Sigmoid colon (tissue), 7 donors: ENCODE measurements around the gene SDR42E2. TPM values are rescaled to one million over a fixed set of nuclear protein-coding genes. Genes with fewer than 3 reads are reported as not detected.
"Not testable (repeated sequence)": the region's sequence is repeated elsewhere in the genome, so short reads cannot be mapped to it uniquely, and the experiment has no call there.

Source experiments
- DNase-seq: peaks from one replicate; pipeline ENCODE4 v3.0.0-alpha.2; 2019
- H3K27ac ChIP-seq, 4 donors: fragments of 200-600 bp; sonication (generic); one replicate each; pipeline ENCODE4 v1.5.1; 2016 to 2019; ENCODE audit warnings: mild to moderate bottlenecking in 1 of 4
- H3K27me3 ChIP-seq, 3 donors: fragments of 200-600 bp; sonication (generic); one replicate each; pipeline ENCODE4 v1.5.1; 2019; ENCODE audit warnings: mild to moderate bottlenecking in 1 of 3
- H3K36me3 ChIP-seq, 4 donors: fragments of 200-600 bp; sonication (generic); one replicate each; pipeline ENCODE4 v1.5.1; 2016 to 2019
- H3K4me1 ChIP-seq, 4 donors: fragments of 200-600 bp; sonication (generic); one replicate each; pipeline ENCODE4 v1.5.1; 2017 to 2019
- H3K4me3 ChIP-seq, 4 donors: fragments of 200-600 bp; sonication (generic); one replicate each; pipeline ENCODE4 v1.5.1; 2017 to 2019; ENCODE audit warnings: mild to moderate bottlenecking in 2 of 4, moderate library complexity in 1 of 4
- H3K9me3 ChIP-seq, 4 donors: fragments of 200-600 bp in 3 of 4; sonication (generic) in 3 of 4; one replicate each; pipeline versions ENCODE4 v1.5.1 to v1.6.1; 2013 to 2019
- CTCF ChIP-seq, 4 experiments: fragments of 450-650 bp in 3 of 4; fragments of 200-600 bp in 1 of 4; IDR thresholded peaks; one replicate each; pipeline ENCODE4 v1.5.1; 2016 to 2019; ENCODE audit warnings: antibody characterized with exemption in 4 of 4, mild to moderate bottlenecking in 3 of 4, moderate library complexity in 2 of 4
- EP300 ChIP-seq, 4 donors: sonication (generic); formaldehyde crosslinking; IDR thresholded peaks; one replicate each; pipeline ENCODE4 v1.6.1; 2017; ENCODE audit warnings: antibody characterized with exemption in 4 of 4
- POLR2A ChIP-seq, 2 donors: fragments of 450-650 bp; IDR thresholded peaks; one replicate each; pipeline ENCODE4 v1.6.1; 2016; ENCODE audit warnings: antibody characterized with exemption in 2 of 2, mild to moderate bottlenecking in 2 of 2, moderate library complexity in 2 of 2
- POLR2AphosphoS5 ChIP-seq, 4 donors: sonication (generic); formaldehyde crosslinking; IDR thresholded peaks; one replicate each; pipeline ENCODE4 v1.6.1; 2017; ENCODE audit warnings: antibody characterized with exemption in 4 of 4
- WGBS, 2 donors: extraction: QIAGEN DNeasy Blood & Tissue Kit; methylation state at CpG; one replicate each; pipeline ENCODE4 v1.1.7; 2013; 5-methylcytosine and 5-hydroxymethylcytosine counted together
- intact Hi-C: fragments of 100-400 bp; cut with DNase I; formaldehyde crosslinking; loops from one replicate; pipeline ENCODE4 v1.15.1; 2023
- polyA plus RNA-seq, 3 donors: library from polyadenylated mRNA; stranded (reverse); fragments of 200-250 nt; gene quantifications; one replicate each; pipeline ENCODE4 v1.2.3, GENCODE V29; 2013
- total RNA-seq, 4 donors: library from RNA; depleted of rRNA; stranded (reverse); fragments of >200 nt; gene quantifications; one replicate each; pipeline ENCODE4 v1.1.0, GENCODE V29; 2016
- donor health status: healthy with polysubstance abuse.
- donor health status: Bipolar disorder and iron deficiency.
- donor health status: healthy.

Gene SDR42E2
- total and polyA plus RNA-seq, 7 donors: 0.04 TPM; not detected in 6

GRCh38 chr16:22165508-22166285 lies 3.4 kb downstream of the SDR42E2 start:
- Histone ChIP-seq H3K36me3 (no peaks in the 10 kb centered on the region), H3K4me1 (peaks cover 0 to 6% (median 5%) of the 10 kb centered on the region in 4 donors), H3K27ac (no peak overlapping the region), H3K9me3 (no peaks in the 10 kb centered on the region), H3K27me3 (peaks cover 9 to 35% (median 19%) of the 10 kb centered on the region in 3 donors), H3K4me3 (no peak overlapping the region)
- no peak for TF ChIP-seq EP300 (IDR thresholded peaks at IDR 0.05)
- TF ChIP-seq POLR2AphosphoS5 (IDR thresholded peaks at IDR 0.05): no peak
- TF ChIP-seq CTCF (IDR thresholded peaks at IDR 0.05): no peak
- no peak for TF ChIP-seq POLR2A (IDR thresholded peaks at IDR 0.05)
- WGBS, 2 donors: 93% methylated on average over 16 of the region's 16 CpGs
- intact Hi-C loops: no loop called here
- DNase-seq: no peak

DNA sequence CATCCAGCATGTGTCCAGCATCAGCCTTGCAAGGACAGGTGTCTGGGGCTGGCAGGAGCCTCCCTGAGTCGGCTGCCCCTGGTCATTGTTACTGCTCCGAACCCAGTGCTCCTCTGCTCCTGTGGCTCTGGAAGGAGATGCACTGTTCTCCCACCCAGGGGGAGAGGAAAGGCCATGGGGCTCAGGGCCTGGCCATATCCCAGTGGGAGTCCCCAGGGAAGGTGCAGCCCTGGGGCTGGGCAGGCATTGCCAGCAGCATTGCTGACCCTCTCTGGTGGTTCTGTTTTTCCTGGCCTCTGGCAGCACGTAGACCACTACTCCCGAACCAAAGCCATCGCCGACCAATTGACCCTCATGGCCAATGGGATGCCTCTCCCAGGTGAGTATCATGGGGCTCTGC lies 9.6 kb downstream of the SDR42E2 start:
- H3K9me3 ChIP-seq: no peaks in the 10 kb centered on the region
- no peak overlapping the region for H3K27ac ChIP-seq
- no peaks in the 10 kb centered on the region for H3K4me1 ChIP-seq
- WGBS, 2 donors: 93 to 97% methylated on average over 6 of the region's 6 CpGs
- no peaks in the 10 kb centered on the region for H3K36me3 ChIP-seq
- intact Hi-C loops: no loop called here
- DNase-seq: no peak
- no peak overlapping the region for H3K4me3 ChIP-seq
- no peaks in the 10 kb centered on the region for H3K27me3 ChIP-seq
- TF ChIP-seq POLR2A (IDR thresholded peaks at IDR 0.05) (no peak), POLR2AphosphoS5 (IDR thresholded peaks at IDR 0.05) (no peak), CTCF (IDR thresholded peaks at IDR 0.05) (no peak), EP300 (IDR thresholded peaks at IDR 0.05) (no peak)

- H3K27me3 ChIP-seq, H3K4me1 ChIP-seq: not testable (repeated sequence)
- 94 to 95% methylated on average over 1 of the region's 1 CpG for WGBS, 2 donors
Measured at GRCh38 chr16:22172642-22173041, 10.3 kb downstream of the SDR42E2 start.

GRCh38 chr16:22174642-22175041 lies 12.3 kb downstream of the SDR42E2 start:
- WGBS, 2 donors: 57 to 75% methylated on average over 9 of the region's 9 CpGs
- no peak for DNase-seq
- Histone ChIP-seq H3K4me3 (no peak overlapping the region), H3K27ac (no peak overlapping the region), H3K9me3 (no peaks in the 10 kb centered on the region), H3K36me3 (no peaks in the 10 kb centered on the region), H3K4me1 (no peaks in the 10 kb centered on the region), H3K27me3 (no peaks in the 10 kb centered on the region)
- TF ChIP-seq EP300 (IDR thresholded peaks at IDR 0.05) (no peak), CTCF (IDR thresholded peaks at IDR 0.05) (no peak), POLR2AphosphoS5 (IDR thresholded peaks at IDR 0.05) (no peak)
- intact Hi-C loops: no loop called here

More at GRCh38 chr16:22172642-22173041, 10.3 kb downstream of the SDR42E2 start:
- intact Hi-C loops, H3K4me3 ChIP-seq, DNase-seq, H3K9me3 ChIP-seq, H3K27ac ChIP-seq, H3K36me3 ChIP-seq: not testable (repeated sequence)

GRCh38 chr16:22177968-22178930 lies 15.9 kb downstream of the SDR42E2 start:
- H3K4me3 ChIP-seq: no peak overlapping the region
- no peaks in the 10 kb centered on the region for H3K9me3 ChIP-seq
- 79 to 83% methylated on average over 18 of the region's 18 CpGs for WGBS, 2 donors
- no peaks in the 10 kb centered on the region for H3K27me3 ChIP-seq
- H3K36me3 ChIP-seq: no peaks in the 10 kb centered on the region
- no peaks in the 10 kb centered on the region for H3K4me1 ChIP-seq
- H3K27ac ChIP-seq: no peak overlapping the region
- intact Hi-C loops: no loop called here
- TF ChIP-seq CTCF (IDR thresholded peaks at IDR 0.05): no peak
- no peak for TF ChIP-seq EP300 (IDR thresholded peaks at IDR 0.05)
- TF ChIP-seq POLR2A (IDR thresholded peaks at IDR 0.05): no peak
- TF ChIP-seq POLR2AphosphoS5 (IDR thresholded peaks at IDR 0.05): no peak
- no peak for DNase-seq
